ENCODE results near the gene MSTN.

DNA sequence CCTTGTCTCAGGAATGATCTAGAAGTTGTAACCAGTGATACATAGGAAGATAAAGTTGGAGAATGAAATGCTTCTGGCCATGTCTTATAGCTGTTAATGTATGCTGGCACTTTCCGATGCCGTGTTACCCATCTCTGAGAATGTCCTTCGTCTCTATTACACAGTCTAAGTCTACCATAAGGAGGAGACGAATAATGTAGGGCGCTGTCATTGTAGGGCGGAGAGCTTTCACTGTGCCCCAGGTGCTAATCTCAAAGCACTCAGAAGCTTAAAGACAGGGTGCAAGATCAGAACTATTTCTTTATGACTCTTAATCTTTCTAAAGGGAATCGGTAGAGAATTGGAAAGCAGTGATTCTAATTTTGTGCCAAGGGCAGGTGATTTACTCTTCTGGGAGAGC, 48.2 kb upstream of the MSTN start:
- TF ChIP-seq, protein P1, sequence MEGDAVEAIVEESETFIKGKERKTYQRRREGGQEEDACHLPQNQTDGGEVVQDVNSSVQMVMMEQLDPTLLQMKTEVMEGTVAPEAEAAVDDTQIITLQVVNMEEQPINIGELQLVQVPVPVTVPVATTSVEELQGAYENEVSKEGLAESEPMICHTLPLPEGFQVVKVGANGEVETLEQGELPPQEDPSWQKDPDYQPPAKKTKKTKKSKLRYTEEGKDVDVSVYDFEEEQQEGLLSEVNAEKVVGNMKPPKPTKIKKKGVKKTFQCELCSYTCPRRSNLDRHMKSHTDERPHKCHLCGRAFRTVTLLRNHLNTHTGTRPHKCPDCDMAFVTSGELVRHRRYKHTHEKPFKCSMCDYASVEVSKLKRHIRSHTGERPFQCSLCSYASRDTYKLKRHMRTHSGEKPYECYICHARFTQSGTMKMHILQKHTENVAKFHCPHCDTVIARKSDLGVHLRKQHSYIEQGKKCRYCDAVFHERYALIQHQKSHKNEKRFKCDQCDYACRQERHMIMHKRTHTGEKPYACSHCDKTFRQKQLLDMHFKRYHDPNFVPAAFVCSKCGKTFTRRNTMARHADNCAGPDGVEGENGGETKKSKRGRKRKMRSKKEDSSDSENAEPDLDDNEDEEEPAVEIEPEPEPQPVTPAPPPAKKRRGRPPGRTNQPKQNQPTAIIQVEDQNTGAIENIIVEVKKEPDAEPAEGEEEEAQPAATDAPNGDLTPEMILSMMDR (conservative IDR thresholded peaks at IDR 0.05; ENCODE audit: low read depth, low read length): no peak
- TF ChIP-seq EZH2 (IDR thresholded peaks at IDR 0.05; ENCODE audit: borderline replicate concordance, low read depth, low read length, poor library complexity, severe bottlenecking): no peak
